ENCODE measurements around the gene AATK.

DNA sequence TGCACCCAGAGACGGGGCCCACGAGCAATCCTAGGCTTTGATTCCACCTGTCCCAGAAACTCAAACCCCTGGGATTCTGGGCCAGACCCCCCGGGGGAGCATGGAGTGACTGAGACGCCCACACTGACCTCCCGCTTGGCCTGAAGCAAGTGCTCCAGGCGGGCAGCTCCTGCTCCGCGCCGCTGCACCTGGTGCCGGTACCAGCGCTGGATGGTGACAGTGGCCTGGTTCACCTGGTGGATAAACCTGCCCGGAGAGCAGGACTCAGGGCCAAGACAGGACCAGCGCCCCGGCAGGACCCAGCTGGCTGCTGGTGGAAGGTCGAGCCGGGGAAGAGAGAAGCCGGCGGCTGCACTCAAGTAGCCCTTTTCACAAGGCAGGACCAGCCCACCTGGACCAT, 34.2 kb upstream of the AATK start:
- TF ChIP-seq ZNF274 (IDR thresholded peaks at IDR 0.05; ENCODE audit: low read depth, low read length) (no peak), YY1 (IDR thresholded peaks at IDR 0.05; ENCODE audit: insufficient read depth, insufficient read length) (no peak), SUZ12 (IDR thresholded peaks at IDR 0.05; ENCODE audit: extremely low read depth, insufficient read depth, insufficient read length) (no peak)

Measured in NT2/D1 (cell line).